Measurements from ENCODE around the gene CYBA. TPM values are rescaled to one million over a fixed set of nuclear protein-coding genes. Genes with fewer than 3 reads are reported as not detected.
"Not testable (repeated sequence)": the region's sequence is repeated elsewhere in the genome, so short reads cannot be mapped to it uniquely, and the experiment has no call there.

The CYBA gene
- total RNA-seq, 1 donor from 2014 or later, result 48.6 TPM

- intact Hi-C loops (cut with micrococcal nuclease), result no loop called here
- DNase-seq (no peak), ATAC-seq (no peak)
Measured at GRCh38 chr16:88687676-88688012, 36.8 kb upstream of the CYBA start.

- DNase-seq (no peak), ATAC-seq (no peak)
- intact Hi-C loops (cut with micrococcal nuclease), result no loop called here
Measured at GRCh38 chr16:88687254-88687576, 36.4 kb upstream of the CYBA start.

DNA sequence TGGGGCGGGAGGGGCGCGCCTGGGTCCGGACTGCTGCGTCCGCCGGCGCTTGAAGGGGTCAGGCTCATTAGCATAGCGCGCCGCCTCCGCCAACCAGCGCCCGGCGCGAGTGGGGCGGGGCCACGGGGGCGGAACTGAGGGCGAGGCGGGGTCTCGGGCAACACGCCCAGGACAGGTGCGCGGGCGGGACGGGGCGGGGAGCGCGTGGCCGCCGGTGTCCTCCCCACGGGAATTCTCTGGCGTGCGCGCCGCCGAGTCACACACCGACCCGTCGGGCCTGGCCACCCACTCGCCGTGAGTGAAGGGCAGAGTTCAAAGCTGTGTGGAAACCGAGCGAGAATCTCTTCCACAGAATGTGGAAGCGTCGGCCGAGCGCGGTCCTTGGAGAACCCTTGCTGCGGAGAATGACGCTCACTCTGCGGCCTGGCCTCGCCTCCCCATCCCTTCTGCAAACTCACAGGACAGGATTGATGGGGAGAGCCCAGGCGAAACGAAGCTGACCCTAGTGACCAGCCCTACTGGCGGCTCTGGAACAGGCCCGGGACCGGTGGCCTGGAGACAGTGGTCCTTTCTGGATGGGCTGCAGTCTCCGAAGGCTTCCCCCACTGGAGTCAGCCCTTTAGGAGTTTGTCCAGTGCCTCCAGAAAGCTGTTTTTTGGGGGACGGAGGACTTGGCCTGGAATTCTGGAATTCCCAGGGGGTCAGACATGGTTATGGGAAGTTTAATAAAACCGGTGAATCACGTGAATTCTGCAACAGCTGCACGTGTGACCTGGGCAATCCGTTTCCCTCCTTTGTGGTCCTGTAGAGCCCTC, 35.8 kb upstream of the CYBA start, which contains the start of gene SNAI3:
Gene SNAI3 (minus strand): TSS at position 69 of the 815 bp plus-strand sequence. CDS start 101 bp downstream, outside the sequence.
- ATAC-seq, result peak; percentile 91
- peak; percentile 91 for DNase-seq
- intact Hi-C loops (cut with micrococcal nuclease), result no loop called here

- intact Hi-C loops (cut with micrococcal nuclease), result no loop called here
- peak; percentile 51 for DNase-seq
Measured at GRCh38 chr16:88686062-88686438, 35.2 kb upstream of the CYBA start.

GRCh38 chr16:88685156-88686061, 34.6 kb upstream of the CYBA start:
- peak; percentile 40 for DNase-seq
- peak; percentile 20 for ATAC-seq
- intact Hi-C loops (cut with micrococcal nuclease), result no loop called here

More at GRCh38 chr16:88686062-88686438, 35.2 kb upstream of the CYBA start:
- ATAC-seq, result peak; percentile 51

DNA sequence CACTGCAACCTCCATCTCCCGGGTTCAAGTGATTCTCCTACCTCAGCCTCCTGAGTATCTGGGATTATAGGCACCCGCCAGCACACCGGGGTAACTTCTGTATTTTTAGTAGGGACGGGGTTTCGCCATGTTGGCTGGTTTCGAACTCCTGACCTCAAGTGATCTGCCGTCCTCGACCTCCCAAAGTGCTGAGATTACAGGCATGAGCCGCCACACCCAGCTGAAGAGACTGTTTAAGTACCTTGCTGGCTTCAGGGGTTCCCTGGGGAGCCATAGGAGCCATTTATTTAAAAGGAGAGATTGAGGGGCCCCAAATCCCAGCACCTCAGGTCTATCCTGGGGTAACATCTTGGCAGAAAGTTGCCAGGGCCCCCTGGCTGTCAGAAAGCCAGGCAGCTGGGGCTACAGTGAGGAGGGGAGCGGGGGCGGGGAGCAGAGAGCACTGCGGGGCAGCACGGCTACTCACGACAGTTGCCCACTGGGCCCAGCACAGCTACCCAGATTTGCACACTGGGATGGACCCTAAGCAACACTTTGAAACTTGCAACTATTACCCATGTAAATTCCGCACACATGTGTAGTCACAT, 33.8 kb upstream of the CYBA start:
- intact Hi-C loops (cut with micrococcal nuclease), result no loop called here

GRCh38 chr16:88681709-88682451, 31.0 kb upstream of the CYBA start:
- ATAC-seq, result peak; percentile 3
- intact Hi-C loops (cut with micrococcal nuclease), result no loop called here
- peak; percentile 69 for DNase-seq

More for the DNA sequence above, 33.8 kb upstream of the CYBA start:
- DNase-seq (no peak), ATAC-seq (no peak)

DNA sequence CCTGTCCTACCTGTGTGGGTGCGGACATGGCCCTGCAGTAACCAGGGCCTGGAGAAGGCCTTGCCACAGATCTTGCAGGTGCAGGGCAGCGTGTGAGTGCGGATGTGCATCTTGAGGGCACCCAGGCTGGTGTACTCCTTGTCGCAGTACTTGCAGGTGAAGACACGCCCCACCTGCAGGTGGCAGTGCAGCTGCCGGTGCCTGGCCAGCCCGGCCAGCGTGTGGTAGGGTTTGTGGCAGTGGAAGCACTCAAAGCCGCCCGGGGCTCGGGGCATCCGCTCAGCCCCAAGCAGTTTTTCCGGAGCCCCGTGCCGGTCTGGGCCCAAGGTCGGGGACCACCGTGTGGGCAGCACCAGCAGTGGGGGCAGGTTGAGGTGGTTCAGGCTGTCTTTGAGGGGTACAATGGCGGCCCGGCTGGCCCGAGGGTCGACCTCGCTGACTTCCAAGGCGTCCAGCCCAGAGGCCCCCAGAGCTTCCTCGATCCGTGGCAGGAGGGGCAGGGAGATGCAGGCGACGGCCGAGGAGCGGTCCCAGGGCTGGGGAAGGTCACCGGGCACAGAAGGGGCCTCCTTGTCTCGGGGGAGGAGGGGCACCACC, 30.3 kb upstream of the CYBA start:
- ATAC-seq (no peak), DNase-seq (no peak)
- intact Hi-C loops (cut with micrococcal nuclease), result no loop called here

GRCh38 chr16:88680554-88681083, 29.8 kb upstream of the CYBA start:
- DNase-seq (no peak), ATAC-seq (no peak)
- intact Hi-C loops (cut with micrococcal nuclease), result no loop called here

DNA sequence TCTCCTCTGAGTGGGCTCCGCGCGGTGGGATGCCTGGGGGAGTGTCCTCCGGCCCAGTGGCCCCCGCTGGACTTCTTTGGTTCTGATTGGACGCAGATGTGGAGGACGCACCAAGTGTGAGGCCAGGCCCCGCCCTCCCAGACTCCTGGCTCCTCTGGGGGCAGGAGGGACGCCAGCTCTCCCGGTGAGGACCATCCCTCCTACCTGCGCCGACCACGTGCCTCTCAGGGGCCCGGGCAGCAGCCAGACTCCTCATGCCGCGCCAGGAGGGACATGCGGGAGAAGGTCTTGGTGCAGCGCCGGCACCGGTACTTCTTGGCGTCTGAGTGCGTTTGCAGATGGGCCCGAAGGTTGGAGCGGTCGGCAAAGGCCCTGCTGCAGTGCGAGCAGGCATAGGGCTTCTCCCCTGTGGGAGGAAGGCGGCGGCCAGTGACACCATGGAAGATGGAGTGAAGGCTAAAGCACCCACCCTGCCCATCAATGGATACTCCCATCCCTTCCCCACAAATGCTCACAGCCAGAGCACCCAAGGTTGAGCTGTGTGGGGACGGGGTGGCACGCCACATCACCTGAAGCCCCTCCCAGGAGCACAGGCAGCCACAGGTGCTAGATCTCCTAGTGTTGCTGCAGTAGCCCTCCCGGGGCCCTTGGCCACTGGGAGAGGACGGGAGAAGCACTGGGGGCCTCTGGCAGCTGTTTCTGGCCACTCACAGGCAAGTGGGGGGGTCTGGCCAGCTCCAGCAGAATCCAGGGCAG, 27.5 kb upstream of the CYBA start:
- ATAC-seq, result no peak

GRCh38 chr16:88677721-88678120, 26.9 kb upstream of the CYBA start:
- no peak for DNase-seq
- no peak for ATAC-seq
- intact Hi-C loops (cut with micrococcal nuclease), result no loop called here

More for the DNA sequence above, 27.5 kb upstream of the CYBA start:
- DNase-seq, result no peak
- intact Hi-C loops (cut with micrococcal nuclease), result no loop called here

DNA sequence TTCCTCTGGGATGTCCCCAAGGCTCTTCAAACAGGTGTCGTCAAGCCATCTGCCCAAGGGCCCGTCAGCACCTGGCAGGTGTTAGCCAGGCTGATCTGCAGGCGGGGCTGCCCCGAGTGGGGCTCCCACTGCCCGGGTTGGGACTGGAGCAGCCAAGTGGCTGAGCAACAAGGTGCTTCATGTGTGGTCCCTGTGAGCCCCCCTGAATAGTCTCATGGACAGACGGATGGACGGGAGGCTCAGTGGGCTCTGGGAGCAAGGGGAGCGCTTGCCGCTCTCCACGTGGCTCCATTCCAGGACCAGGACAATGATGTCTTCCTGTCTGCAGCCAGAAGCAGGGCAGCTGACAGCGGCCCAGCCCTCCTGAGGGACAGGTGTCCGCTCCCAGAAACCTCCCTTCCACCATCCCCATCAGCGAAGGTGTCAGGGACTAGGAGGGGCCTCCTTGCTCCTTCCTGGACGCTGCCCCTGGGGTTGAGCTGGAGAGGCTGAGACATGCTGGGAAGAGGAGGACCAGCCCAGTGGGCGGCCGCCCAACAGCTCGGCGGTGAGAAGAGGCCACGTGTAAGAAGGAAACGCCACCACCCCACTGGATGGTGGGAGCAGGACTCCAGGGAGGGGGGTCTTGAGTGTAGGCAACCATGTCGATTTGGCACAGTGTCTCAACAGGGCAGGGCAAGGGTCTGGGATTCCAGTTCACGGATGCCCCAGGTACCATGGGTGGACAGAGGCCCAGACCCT, 25.8 kb upstream of the CYBA start:
- intact Hi-C loops (cut with micrococcal nuclease), result no loop called here
- DNase-seq (no peak), ATAC-seq (no peak)

- DNase-seq (peak; percentile 75), ATAC-seq (peak; percentile 89)
- intact Hi-C loops (cut with micrococcal nuclease), result no loop called here
Measured at GRCh38 chr16:88673716-88674379, 23.0 kb upstream of the CYBA start.

DNA sequence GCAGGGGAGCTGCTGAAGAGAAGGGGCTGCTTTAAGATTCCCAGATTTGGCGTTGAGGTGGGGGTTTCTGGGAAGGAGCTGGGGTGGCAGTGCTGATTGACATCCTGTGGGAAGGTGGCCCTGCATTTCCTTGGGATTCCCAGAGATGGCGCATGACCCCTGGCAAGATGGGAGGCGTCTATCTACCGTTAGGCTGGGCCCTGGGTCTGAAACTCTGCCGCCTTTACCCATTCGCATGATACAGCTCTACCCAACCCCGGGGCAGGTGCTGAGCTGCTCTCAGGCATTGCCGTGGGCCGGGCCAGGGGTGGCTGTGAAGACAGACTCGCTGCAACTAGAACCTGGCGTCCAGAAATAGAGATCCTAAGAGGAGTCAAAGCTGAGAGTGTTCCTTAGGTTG, 21.9 kb upstream of the CYBA start:
- no peak for DNase-seq
- peak; percentile 36 for ATAC-seq
- intact Hi-C loops (cut with micrococcal nuclease), result no loop called here

GRCh38 chr16:88671806-88672205, 21.0 kb upstream of the CYBA start:
- ATAC-seq, result peak; percentile 19
- no peak for DNase-seq
- intact Hi-C loops (cut with micrococcal nuclease), result no loop called here

GRCh38 chr16:88669980-88670379, 19.1 kb upstream of the CYBA start:
- DNase-seq (no peak), ATAC-seq (no peak)
- intact Hi-C loops (cut with micrococcal nuclease), result no loop called here

- intact Hi-C loops (cut with micrococcal nuclease); ATAC-seq: not testable (repeated sequence)
Measured at GRCh38 chr16:88669493-88669892, 18.6 kb upstream of the CYBA start.

More at GRCh38 chr16:88669493-88669892, 18.6 kb upstream of the CYBA start:
- not testable (repeated sequence) for DNase-seq
